Gastrocnemius medialis (tissue), 4 donors: ENCODE data around the gene PSMG2.

Experiments used
- POLR2A ChIP-seq, 2 donors: fragments of 450-650 bp; IDR thresholded peaks; one replicate each; pipeline ENCODE4 v1.6.1; 2017; ENCODE audit warnings: antibody characterized with exemption in 2 of 2, mild to moderate bottlenecking in 2 of 2, moderate library complexity in 2 of 2
- TF ChIP-seq, protein P1 (sequence below), 5 experiments: fragments of 450-650 bp in 3 of 5; fragments of 200-600 bp in 2 of 5; sonication (generic) in 2 of 5; IDR thresholded peaks in 4 of 5; conservative IDR thresholded peaks in 1 of 5; 1 replicate in 4 of 5; 2 replicates in 1 of 5; pipeline ENCODE4 v1.5.1; 2016 to 2019; ENCODE audit warnings: antibody characterized with exemption in 5 of 5, mild to moderate bottlenecking in 3 of 5, moderate library complexity in 3 of 5

DNA sequence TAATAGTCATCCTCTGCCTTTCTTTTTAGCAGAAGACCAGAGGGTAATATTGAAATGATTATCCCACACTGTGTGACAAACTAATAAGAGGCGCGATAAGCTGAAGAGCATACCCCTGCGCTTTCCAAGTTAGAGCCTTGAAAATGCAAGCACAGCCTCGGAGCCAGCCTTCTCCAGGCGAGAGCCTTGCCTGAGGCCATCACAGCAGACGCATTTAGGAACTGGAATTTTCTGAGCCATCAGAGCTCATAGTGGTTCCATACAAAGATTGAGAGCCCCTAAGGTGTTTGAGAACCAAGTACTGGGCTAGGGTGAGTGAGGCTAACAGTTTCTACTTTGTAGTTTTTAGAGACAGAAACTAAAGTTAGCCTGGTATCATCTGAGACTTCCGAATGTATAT, 19.9 kb downstream of the PSMG2 start:
- no peak for TF ChIP-seq POLR2A (IDR thresholded peaks at IDR 0.05)
- TF ChIP-seq, protein P1, sequence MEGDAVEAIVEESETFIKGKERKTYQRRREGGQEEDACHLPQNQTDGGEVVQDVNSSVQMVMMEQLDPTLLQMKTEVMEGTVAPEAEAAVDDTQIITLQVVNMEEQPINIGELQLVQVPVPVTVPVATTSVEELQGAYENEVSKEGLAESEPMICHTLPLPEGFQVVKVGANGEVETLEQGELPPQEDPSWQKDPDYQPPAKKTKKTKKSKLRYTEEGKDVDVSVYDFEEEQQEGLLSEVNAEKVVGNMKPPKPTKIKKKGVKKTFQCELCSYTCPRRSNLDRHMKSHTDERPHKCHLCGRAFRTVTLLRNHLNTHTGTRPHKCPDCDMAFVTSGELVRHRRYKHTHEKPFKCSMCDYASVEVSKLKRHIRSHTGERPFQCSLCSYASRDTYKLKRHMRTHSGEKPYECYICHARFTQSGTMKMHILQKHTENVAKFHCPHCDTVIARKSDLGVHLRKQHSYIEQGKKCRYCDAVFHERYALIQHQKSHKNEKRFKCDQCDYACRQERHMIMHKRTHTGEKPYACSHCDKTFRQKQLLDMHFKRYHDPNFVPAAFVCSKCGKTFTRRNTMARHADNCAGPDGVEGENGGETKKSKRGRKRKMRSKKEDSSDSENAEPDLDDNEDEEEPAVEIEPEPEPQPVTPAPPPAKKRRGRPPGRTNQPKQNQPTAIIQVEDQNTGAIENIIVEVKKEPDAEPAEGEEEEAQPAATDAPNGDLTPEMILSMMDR (IDR thresholded peaks at IDR 0.05 in 4 of 5, conservative IDR thresholded peaks at IDR 0.05 in 1 of 5), result no peak
